K562 (cell line): Measurements from ENCODE around the gene SGK1. TPM values are rescaled to one million over a fixed set of nuclear protein-coding genes. Genes with fewer than 3 reads are reported as not detected.
A peak's percentile ranks its signal among the peaks of the same experiment; 100 is the strongest.

Experiments used
- ADNP ChIP-seq: fragments of 200-800 bp; sonication (Bioruptor generic); IDR thresholded peaks from 2 replicates; pipeline ENCODE4 v1.6.1; 2016; ENCODE audit warnings: missing genetic modification characterization, missing compliant biosample characterization
- BRD9 ChIP-seq: fragments of 450-650 bp; IDR thresholded peaks from 2 replicates; pipeline ENCODE4 v1.6.1; 2018; ENCODE audit warnings: low read depth; ENCODE audit not compliant: partially characterized antibody
- BRF1 ChIP-seq: IDR thresholded peaks from 3 replicates; pipeline ENCODE4 v1.6.1; 2011; ENCODE audit warnings: borderline replicate concordance, mild to moderate bottlenecking; ENCODE audit not compliant: insufficient read length; ENCODE audit errors: extremely low read depth
- DPF2 ChIP-seq: fragments of 450-650 bp; IDR thresholded peaks from 2 replicates; pipeline ENCODE4 v1.6.1; 2016
- FOXJ2 ChIP-seq: fragments of 200-800 bp; sonication (Bioruptor generic); IDR thresholded peaks from 2 replicates; pipeline ENCODE4 v1.6.1; 2016; ENCODE audit warnings: missing genetic modification characterization, missing compliant biosample characterization
- GABPA ChIP-seq: fragments of 200-800 bp; sonication (Bioruptor generic); conservative IDR thresholded peaks from 2 replicates; pipeline ENCODE4 v1.6.1; 2016; ENCODE audit warnings: low read depth, missing genetic modification characterization, missing compliant biosample characterization
- HDAC8 ChIP-seq: fragments of 450-650 bp; IDR thresholded peaks from 2 replicates; pipeline ENCODE4 v1.6.1; 2016; ENCODE audit warnings: mild to moderate bottlenecking, missing genetic modification characterization, moderate library complexity, missing compliant biosample characterization
- MAFG ChIP-seq: fragments of 450-650 bp; conservative IDR thresholded peaks from 2 replicates; pipeline ENCODE4 v1.6.1; 2016; ENCODE audit warnings: missing genetic modification characterization, missing compliant biosample characterization
- MIER1 ChIP-seq: fragments of 450-650 bp; IDR thresholded peaks from 2 replicates; pipeline ENCODE4 v1.6.1; 2016; ENCODE audit warnings: antibody characterized with exemption, mild to moderate bottlenecking, low read depth
- MTA1 ChIP-seq: fragments of 450-650 bp; IDR thresholded peaks from 2 replicates; pipeline ENCODE4 v1.6.1; 2017; ENCODE audit warnings: borderline replicate concordance
- NEUROD1 ChIP-seq: fragments of 150-350 bp; IDR thresholded peaks from 2 replicates; pipeline ENCODE4 v1.6.1; 2014; ENCODE audit warnings: borderline replicate concordance, low read length, low read depth; ENCODE audit not compliant: partially characterized antibody
- NR1H2 ChIP-seq: sonication (generic); formaldehyde crosslinking; IDR thresholded peaks from 2 replicates; pipeline ENCODE4 v1.4.0; 2020; ENCODE audit warnings: mild to moderate bottlenecking, missing genetic modification reagents
- NRF1 ChIP-seq, 2 experiments: fragments of 450-650 bp; IDR thresholded peaks in 1 of 2; conservative IDR thresholded peaks in 1 of 2; 2 replicates each; pipeline ENCODE4 v1.6.1; 2014; ENCODE audit warnings: mild to moderate bottlenecking in 2 of 2
- RBM14 ChIP-seq: fragments of 200-400 bp; formaldehyde crosslinking; IDR thresholded peaks from 2 replicates; pipeline ENCODE4 v1.6.1; 2018; ENCODE audit warnings: low read depth, mild to moderate bottlenecking, low read length, moderate library complexity, borderline replicate concordance; ENCODE audit not compliant: insufficient read depth
- SAP30 ChIP-seq: fragments of 200-600 bp; sonication (generic); IDR thresholded peaks from 2 replicates; pipeline ENCODE4 v1.6.1; 2012; ENCODE audit warnings: borderline replicate concordance, low read depth, mild to moderate bottlenecking, moderate library complexity, low read length, control low read depth, inconsistent platforms; ENCODE audit not compliant: insufficient read depth, poor library complexity, severe bottlenecking
- SMARCC2 ChIP-seq: fragments of 450-650 bp; IDR thresholded peaks from 2 replicates; pipeline ENCODE4 v1.6.1; 2017; ENCODE audit warnings: antibody characterized with exemption, moderate library complexity, mild to moderate bottlenecking, low read depth
- ZNF165 ChIP-seq: fragments of 250-450 bp; sonication (Bioruptor Pico); IDR thresholded peaks from 2 replicates; pipeline ENCODE4 v1.4.0; 2020; ENCODE audit warnings: borderline replicate concordance
- ZNF239 ChIP-seq: fragments of 250-450 bp; sonication (Bioruptor Pico); IDR thresholded peaks from 2 replicates; pipeline ENCODE4 v1.4.0; 2020; ENCODE audit warnings: mild to moderate bottlenecking
- ZNF316 ChIP-seq: fragments of 450-650 bp; IDR thresholded peaks from 2 replicates; pipeline ENCODE4 v1.6.1; 2016
- ZSCAN32 ChIP-seq: fragments of 450-650 bp; formaldehyde crosslinking; IDR thresholded peaks from 2 replicates; pipeline ENCODE4 v1.4.0; 2020; ENCODE audit warnings: mild to moderate bottlenecking, moderate library complexity
- polyA plus RNA-seq, 8 experiments: library from polyadenylated mRNA; depleted of rRNA in 4 of 8; stranded (reverse) in 5 of 8; unstranded in 3 of 8; fragments of >200 nt; fragmentation: Nextera tagmentation in 2 of 8; fragmentation: Illumina TruSeq in 1 of 8; extraction: Ambion mirVana in 2 of 8; extraction: Trizol in 1 of 8; gene quantifications; 2 replicates each; pipeline versions ENCODE4 v1.2.1 to v1.2.3, GENCODE V29; 2011 to 2014; ENCODE audit warnings: inconsistent platforms in 1 of 8, missing spikeins in 1 of 8
- total RNA-seq, 7 experiments: library from RNA; depleted of rRNA in 6 of 7; stranded (reverse); fragments of >200 nt in 6 of 7; fragmentation: Illumina TruSeq in 2 of 7; extraction: Trizol in 2 of 7; gene quantifications; 2 replicates each; pipeline versions ENCODE4 v1.2.1 to v1.2.3, GENCODE V29; 2011 to 2021; ENCODE audit warnings: low replicate concordance in 1 of 7
- TF ChIP-seq, protein P1 (sequence below): sonication (generic); formaldehyde crosslinking; IDR thresholded peaks from 2 replicates; pipeline ENCODE4 v1.5.0; 2020; ENCODE audit warnings: missing genetic modification reagents
- TF ChIP-seq, protein P2 (sequence below): fragments of 450-650 bp; IDR thresholded peaks from 2 replicates; pipeline ENCODE4 v1.6.1; 2018; ENCODE audit warnings: mild to moderate bottlenecking, low read depth; ENCODE audit not compliant: partially characterized antibody
- TF ChIP-seq, protein P3 (sequence below): fragments of 450-650 bp; formaldehyde crosslinking; IDR thresholded peaks from 2 replicates; pipeline ENCODE4 v1.4.0; 2020; ENCODE audit warnings: mild to moderate bottlenecking, mixed read lengths
- TF ChIP-seq, protein P4 (sequence below), 2 experiments: fragments of 450-650 bp; IDR thresholded peaks; 2 replicates each; pipeline ENCODE4 v1.6.1; 2016

Gene SGK1
- total and polyA plus RNA-seq, 9 of the 15 experiments (the other 6 are each of a cell fraction or from before 2014, with no cell fraction given): 3.5 to 7.2 (median 3.9) TPM

DNA sequence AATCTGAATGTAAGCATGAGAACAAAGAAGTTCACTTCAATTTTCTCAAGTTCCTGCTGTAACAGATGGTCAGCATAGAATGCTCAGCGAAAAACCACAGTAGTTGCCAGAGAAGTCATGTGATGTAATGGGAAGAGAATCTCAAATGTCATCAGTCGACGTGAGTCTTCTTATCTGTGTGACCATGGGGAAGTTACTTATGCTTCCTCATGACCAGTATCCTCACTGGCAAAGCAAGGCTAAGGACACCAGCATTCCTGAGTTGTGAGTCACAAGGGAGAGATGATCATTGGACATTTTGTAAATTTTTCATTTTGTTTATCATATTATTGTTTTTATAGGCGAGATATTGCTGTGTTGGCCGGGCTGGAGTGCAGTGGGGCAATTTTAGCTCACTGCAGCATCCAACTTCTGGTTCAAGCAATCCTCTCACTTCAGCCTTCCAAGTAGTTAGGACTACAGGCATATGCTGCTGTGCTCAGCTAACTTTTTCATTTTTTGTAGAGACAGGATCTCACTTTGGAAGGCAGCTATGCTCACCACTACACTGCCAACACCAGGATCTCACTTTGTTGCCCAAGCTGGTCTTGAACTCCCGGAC is 21.9 kb downstream of the SGK1 start (continued):
- TF ChIP-seq, protein P1, sequence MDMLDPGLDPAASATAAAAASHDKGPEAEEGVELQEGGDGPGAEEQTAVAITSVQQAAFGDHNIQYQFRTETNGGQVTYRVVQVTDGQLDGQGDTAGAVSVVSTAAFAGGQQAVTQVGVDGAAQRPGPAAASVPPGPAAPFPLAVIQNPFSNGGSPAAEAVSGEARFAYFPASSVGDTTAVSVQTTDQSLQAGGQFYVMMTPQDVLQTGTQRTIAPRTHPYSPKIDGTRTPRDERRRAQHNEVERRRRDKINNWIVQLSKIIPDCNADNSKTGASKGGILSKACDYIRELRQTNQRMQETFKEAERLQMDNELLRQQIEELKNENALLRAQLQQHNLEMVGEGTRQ (CRISPR knock-in tag): peak; percentile 73
- no peak for TF ChIP-seq SAP30
- TF ChIP-seq, protein P2, sequence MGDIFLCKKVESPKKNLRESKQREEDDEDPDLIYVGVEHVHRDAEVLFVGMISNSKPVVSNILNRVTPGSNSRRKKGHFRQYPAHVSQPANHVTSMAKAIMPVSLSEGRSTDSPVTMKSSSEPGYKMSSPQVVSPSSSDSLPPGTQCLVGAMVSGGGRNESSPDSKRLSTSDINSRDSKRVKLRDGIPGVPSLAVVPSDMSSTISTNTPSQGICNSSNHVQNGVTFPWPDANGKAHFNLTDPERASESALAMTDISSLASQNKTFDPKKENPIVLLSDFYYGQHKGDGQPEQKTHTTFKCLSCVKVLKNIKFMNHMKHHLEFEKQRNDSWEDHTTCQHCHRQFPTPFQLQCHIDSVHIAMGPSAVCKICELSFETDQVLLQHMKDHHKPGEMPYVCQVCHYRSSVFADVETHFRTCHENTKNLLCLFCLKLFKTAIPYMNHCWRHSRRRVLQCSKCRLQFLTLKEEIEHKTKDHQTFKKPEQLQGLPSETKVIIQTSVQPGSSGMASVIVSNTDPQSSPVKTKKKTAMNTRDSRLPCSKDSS: no peak
- no peak for TF ChIP-seq RBM14
- no peak for TF ChIP-seq BRD9
- no peak for TF ChIP-seq MIER1
- TF ChIP-seq ZNF316: peak; percentile 30; the same call in 1 of the 2 replicates
- peak; percentile 84 for TF ChIP-seq FOXJ2 (tag)
- TF ChIP-seq HDAC8 (tag): no peak
- TF ChIP-seq ZNF165: no peak
- no peak for TF ChIP-seq NR1H2
- TF ChIP-seq, protein P3, sequence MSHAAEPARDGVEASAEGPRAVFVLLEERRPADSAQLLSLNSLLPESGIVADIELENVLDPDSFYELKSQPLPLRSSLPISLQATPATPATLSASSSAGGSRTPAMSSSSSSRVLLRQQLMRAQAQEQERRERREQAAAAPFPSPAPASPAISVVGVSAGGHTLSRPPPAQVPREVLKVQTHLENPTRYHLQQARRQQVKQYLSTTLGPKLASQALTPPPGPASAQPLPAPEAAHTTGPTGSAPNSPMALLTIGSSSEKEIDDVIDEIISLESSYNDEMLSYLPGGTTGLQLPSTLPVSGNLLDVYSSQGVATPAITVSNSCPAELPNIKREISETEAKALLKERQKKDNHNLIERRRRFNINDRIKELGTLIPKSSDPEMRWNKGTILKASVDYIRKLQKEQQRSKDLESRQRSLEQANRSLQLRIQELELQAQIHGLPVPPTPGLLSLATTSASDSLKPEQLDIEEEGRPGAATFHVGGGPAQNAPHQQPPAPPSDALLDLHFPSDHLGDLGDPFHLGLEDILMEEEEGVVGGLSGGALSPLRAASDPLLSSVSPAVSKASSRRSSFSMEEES (CRISPR knock-in tag): peak; percentile 98
- TF ChIP-seq NRF1 (conservative IDR thresholded peaks at IDR 0.05 in 1 of 2, IDR thresholded peaks at IDR 0.05 in 1 of 2): peak; percentile 37 to 52; a peak in 3 of 4 replicates
- TF ChIP-seq ADNP (tag): no peak
- TF ChIP-seq MTA1: peak; percentile 91
- TF ChIP-seq NEUROD1: peak; percentile 66
- peak; percentile 42; the same call in 1 of the 2 replicates for TF ChIP-seq GABPA
- TF ChIP-seq, protein P4, sequence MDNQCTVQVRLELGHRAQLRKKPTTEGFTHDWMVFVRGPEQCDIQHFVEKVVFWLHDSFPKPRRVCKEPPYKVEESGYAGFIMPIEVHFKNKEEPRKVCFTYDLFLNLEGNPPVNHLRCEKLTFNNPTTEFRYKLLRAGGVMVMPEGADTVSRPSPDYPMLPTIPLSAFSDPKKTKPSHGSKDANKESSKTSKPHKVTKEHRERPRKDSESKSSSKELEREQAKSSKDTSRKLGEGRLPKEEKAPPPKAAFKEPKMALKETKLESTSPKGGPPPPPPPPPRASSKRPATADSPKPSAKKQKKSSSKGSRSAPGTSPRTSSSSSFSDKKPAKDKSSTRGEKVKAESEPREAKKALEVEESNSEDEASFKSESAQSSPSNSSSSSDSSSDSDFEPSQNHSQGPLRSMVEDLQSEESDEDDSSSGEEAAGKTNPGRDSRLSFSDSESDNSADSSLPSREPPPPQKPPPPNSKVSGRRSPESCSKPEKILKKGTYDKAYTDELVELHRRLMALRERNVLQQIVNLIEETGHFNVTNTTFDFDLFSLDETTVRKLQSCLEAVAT (IDR thresholded peaks at IDR 0.05): peak in 1 of 2 experiments; percentile 85; a peak in 2 of 4 replicates
- peak; percentile 92 for TF ChIP-seq SMARCC2
- peak; percentile 60 for TF ChIP-seq MAFG (tag)
- no peak for TF ChIP-seq BRF1
- 0 out of 2 replicates have a peak, but pooled peaks have one; percentile 5 for TF ChIP-seq ZNF239 (CRISPR knock-in tag)
- peak; percentile 97 for TF ChIP-seq DPF2
- peak; percentile 77 for TF ChIP-seq ZSCAN32 (CRISPR knock-in tag)
